ENCODE measurements around the gene NAPSA. TPM values are rescaled to one million over a fixed set of nuclear protein-coding genes. Genes with fewer than 3 reads are reported as not detected.
"Not testable (repeated sequence)": the region's sequence is repeated elsewhere in the genome, so short reads cannot be mapped to it uniquely, and the experiment has no call there.

Gene NAPSA
- total and polyA plus RNA-seq, 9 of the 15 experiments (the other 6 are each of a cell fraction or from before 2014, with no cell fraction given), result 0.25 to 1.9 (median 0.69) TPM

DNA sequence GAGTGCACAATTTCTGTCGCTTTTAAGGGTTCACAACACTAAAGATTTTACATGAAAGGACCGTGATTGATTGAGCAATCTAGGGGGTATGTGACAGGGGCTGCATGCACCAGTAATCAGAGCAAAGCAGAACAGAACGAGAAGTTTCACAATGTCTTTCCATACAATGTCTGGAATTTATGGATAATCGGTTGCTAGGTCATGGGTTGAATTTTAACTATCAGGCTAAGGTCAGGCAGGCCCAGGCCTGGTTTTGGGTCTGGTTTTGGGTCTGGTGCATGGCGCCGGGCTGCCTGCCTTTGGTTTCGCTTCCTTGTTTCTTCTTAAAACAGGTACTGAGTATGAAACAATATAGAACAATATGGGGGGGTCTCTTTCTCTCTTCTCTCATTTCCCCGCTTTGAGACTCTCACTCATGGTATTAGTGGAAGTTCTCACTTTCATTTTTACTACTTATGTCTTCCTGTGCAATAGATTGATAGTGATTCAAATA lies 18.3 kb downstream of the NAPSA start:
- in situ Hi-C loops (cut with MboI); FAIRE-seq; H3K27ac ChIP-seq (ENCODE audit: extremely low read depth, low read depth, low read length); H3K27me3 ChIP-seq (ENCODE audit: control insufficient read depth in 2 of 2, insufficient read depth in 2 of 2, low read length in 2 of 2); ATAC-seq; H4K20me1 ChIP-seq (replicated peaks; ENCODE audit: control insufficient read depth, insufficient read depth, low read length); H3K4me2 ChIP-seq (ENCODE audit: insufficient read depth, low read length); H3K9me1 ChIP-seq (ENCODE audit: control insufficient read depth, insufficient read depth, low read length); H3K36me3 ChIP-seq (ENCODE audit: control insufficient read depth, insufficient read depth, low read length); H3K4me3 ChIP-seq; H2AFZ ChIP-seq (ENCODE audit: low read depth, low read length); H3K9me3 ChIP-seq (replicated peaks; ENCODE audit: control insufficient read depth, insufficient read depth, low read depth, low read length); DNase-seq (ENCODE audit: extremely low read depth in 1 of 4, low spot score in 3 of 4); CTCF ChIA-PET (ENCODE audit: low intra/inter-chr PET ratio); H3K9ac ChIP-seq (ENCODE audit: insufficient read depth in 1 of 2, low read depth in 2 of 2, low read length in 2 of 2); H3K79me2 ChIP-seq (ENCODE audit: control insufficient read depth, insufficient read depth, low read length); BruUV-seq (replicated peaks): not testable (repeated sequence)
- TF ChIP-seq CEBPB (tag; IDR thresholded peaks at IDR 0.05), result peak; percentile 43; the same call in 1 of the 2 replicates
- 59% methylated on average over 8 of the region's 8 CpGs for WGBS (ENCODE audit: insufficient coverage, low coverage, missing lambda C conversion rate)
- peaks cover 8 to 10% of the 10 kb centered on the region in 2 experiments; a peak in 3 of 5 replicates for H3K4me1 ChIP-seq (replicated peaks in 1 of 2; ENCODE audit: control insufficient read depth in 2 of 2, insufficient read depth in 2 of 2, low read length in 2 of 2)
- POLR2A ChIA-PET, result interaction anchor here (0.7 to 1.1 kb wide), 3 partner anchors 10 to 28 kb away, joined by 3 to 4 read pairs (median 3); partner anchors contain the start of gene KCNC3
- intact Hi-C loops (cut with micrococcal nuclease), result loop anchor here (5.0 kb wide), 1 partner anchor 85 kb away; no protein-coding TSS in a partner anchor

- Histone ChIP-seq H3K4me1 (replicated peaks in 1 of 2; ENCODE audit: control insufficient read depth in 2 of 2, insufficient read depth in 2 of 2, low read length in 2 of 2) (peaks cover 0 to 2% of the 10 kb centered on the region in 2 experiments; a peak in 1 of 5 replicates), H3K79me2 (ENCODE audit: control insufficient read depth, insufficient read depth, low read length) (no peaks in the 10 kb centered on the region), H3K9ac (ENCODE audit: insufficient read depth in 1 of 2, low read depth in 2 of 2, low read length in 2 of 2) (no peak overlapping the region), H2AFZ (ENCODE audit: low read depth, low read length) (no peak overlapping the region), H3K9me3 (replicated peaks; ENCODE audit: control insufficient read depth, insufficient read depth, low read depth, low read length) (no peaks in the 10 kb centered on the region; the same call in 1 of the 2 replicates), H3K27me3 (ENCODE audit: control insufficient read depth in 2 of 2, insufficient read depth in 2 of 2, low read length in 2 of 2) (no peaks in the 10 kb centered on the region), H3K9me1 (ENCODE audit: control insufficient read depth, insufficient read depth, low read length) (no peaks in the 10 kb centered on the region), H4K20me1 (replicated peaks; ENCODE audit: control insufficient read depth, insufficient read depth, low read length) (no peaks in the 10 kb centered on the region), H3K4me3 (no peak overlapping the region), H3K4me2 (ENCODE audit: insufficient read depth, low read length) (no peak overlapping the region), H3K27ac (ENCODE audit: extremely low read depth, low read depth, low read length) (no peak overlapping the region), H3K36me3 (ENCODE audit: control insufficient read depth, insufficient read depth, low read length) (no peaks in the 10 kb centered on the region; the same call in 2 of the 3 replicates)
- CTCF ChIA-PET (ENCODE audit: low intra/inter-chr PET ratio), result no interaction called here
- WGBS (ENCODE audit: insufficient coverage, low coverage, missing lambda C conversion rate), result 36% methylated on average over 8 of the region's 8 CpGs
- DNase-seq (ENCODE audit: extremely low read depth in 1 of 4, low spot score in 3 of 4), result no peak
- no peak for ATAC-seq
- peak; percentile 50; the same call in 1 of the 2 replicates for TF ChIP-seq L3MBTL2 (IDR thresholded peaks at IDR 0.05)
- TF ChIP-seq PML (IDR thresholded peaks at IDR 0.05; ENCODE audit: low read length), result no peak
- TF ChIP-seq ZNF507 (tag; conservative IDR thresholded peaks at IDR 0.05), result peak; percentile 76; the same call in 1 of the 2 replicates
- intact Hi-C loops (cut with micrococcal nuclease), result loop anchor here (5.0 kb wide), 1 partner anchor 82 kb away; no protein-coding TSS in a partner anchor
- no peak for FAIRE-seq
- POLR2A ChIA-PET, result interaction anchor here (1.0 kb wide), 2 partner anchors 8 to 9 kb away, joined by 6 read pairs; no protein-coding TSS in a partner anchor
- in situ Hi-C loops (cut with MboI), result no loop called here
- BruUV-seq (replicated peaks), result no TSS peak
Observed at GRCh38 chr19:50344661-50345318, 20.6 kb downstream of the NAPSA start.

Measured in K562 (cell line).